Measurements from ENCODE around the gene CKB.

Gene CKB

DNA sequence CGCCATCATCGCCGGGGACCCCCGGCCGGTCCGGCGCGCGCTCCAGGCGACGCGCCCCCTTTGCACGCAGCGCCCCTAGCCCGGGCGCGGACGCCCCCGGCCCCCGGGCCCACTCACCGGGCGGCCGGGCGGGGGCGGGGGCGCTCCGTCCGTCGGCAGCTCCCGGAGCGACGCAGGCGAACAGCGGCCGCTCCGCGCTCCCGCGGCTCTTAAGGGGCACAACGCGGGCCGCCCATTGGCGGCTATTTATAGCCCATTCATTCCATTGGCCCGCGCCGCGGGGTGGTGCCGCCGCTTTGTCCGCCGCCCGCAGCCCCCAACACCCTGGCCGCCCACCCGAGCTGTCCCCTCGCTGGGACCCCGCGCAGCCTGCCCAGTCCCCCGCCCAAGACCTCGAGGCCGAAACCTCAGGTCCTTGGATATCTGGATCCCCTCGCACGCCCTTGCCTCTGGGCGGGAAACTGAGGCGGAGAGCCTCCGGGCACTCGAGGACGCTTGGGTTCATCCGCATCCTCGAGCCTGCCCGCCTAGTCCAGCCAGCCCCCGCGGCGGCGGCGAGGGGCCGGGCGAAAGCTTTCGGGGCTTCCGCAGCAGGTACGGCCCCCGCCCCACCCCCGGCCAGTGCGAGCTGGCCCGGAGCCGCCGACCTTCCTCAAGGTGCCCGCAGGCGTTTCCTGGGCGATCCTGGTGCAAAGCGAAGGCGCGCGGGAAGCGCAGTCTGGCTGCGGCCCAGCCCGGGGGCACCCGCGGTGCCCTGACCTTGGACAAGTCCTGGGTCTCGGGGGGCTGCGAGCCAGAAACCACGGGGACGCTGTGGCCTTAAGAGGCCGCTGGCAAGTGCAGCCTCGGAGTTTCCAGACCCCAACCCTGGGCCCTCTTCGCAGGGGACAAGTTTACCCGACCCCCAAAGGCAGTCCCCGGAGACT is at the start of gene CKB:
Gene CKB (minus strand): TSS at position 182 of the 926 bp plus-strand sequence. CDS start 337 bp downstream, outside the sequence.
- no peak for DNase-seq

DNA sequence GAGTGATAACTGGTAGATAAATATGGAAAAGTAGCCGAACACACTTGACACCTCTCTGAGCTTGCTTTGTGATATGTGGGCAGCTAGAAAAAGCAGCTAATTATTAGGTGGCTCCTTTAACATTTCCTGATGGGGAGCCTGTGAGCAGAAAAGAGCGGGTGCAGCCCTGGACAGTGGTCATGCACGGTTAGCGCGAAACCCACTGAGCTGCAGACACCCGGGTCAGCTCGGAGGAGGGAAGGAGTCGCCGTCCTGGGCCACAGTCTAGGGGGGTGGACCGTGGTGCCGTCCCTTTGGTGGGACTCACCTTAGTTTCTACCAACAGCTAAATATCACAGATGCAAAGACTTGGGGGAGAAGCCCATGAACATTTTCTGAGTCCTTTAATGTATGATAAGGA is 46.8 kb upstream of the CKB start:
- no peak for DNase-seq

DNA sequence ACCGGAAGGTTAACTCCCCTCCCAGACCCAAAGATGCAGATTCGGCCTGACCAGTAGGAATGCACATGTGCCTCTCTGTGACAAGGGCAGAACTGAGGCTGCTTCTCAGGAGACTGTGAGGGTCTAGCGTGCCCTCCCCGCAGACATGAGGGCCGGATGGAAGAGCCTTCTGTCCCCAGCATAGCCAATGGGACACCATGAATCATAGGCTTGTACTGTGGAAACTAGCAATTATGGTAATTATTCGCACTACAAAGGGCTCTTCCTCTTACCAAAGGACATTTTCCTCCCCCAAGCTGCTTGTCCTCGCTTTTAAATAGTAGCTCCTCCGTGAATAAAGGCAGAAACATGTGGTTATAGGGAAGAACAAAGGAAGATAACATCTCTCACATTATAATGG is 46.3 kb upstream of the CKB start:
- DNase-seq: no peak

DNA sequence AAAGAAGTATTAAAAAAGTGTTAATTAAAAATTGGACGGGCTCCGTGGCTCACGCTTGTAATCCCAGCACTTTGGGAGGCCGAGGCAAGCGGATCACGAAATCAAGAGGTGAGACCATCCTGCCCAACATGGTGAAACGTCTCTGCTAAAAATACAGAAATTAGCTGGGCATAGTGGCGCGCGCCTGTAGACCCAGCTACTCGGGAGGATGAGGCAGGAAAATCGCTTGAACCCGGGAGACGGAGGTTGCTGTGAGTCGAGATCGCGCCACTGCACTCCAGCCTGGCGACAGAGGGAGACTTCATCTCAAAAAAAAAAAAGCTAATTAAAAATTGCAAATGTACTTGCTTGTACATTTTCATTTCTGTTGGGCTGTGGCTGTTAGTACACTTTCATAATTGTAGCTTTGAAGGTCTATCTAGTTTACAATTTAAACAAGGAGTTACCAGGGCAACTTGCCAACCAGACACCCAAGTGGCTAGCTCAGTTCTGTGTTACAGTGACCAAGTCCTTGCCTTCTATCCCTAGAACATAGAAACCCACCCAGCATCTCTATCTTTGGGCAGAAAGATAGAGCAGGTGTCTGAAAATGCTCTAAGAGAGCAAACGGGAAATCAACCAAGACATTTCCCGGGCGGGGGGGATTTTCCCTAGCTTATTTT is 41.3 kb upstream of the CKB start:
- no peak for DNase-seq

DNA sequence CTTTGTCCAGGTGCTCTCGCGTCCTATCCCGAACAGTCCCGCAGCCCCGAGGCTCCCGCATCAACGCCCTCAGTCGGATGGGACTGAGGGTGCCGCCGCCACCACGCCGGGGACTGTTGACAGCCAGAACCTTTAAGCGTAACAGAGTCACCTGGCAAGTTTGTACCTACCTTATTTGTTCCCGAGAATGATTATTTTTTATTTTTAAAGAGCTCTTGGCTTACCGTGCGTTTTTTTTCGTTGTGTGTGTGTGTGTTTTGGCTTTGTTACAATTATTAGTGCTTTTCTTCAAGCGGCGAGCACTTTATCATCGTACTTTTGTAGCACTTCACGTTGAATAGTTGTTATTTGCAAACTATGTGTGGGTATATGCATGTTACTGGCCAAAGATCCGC is 40.6 kb upstream of the CKB start:
- DNase-seq: no peak

DNA sequence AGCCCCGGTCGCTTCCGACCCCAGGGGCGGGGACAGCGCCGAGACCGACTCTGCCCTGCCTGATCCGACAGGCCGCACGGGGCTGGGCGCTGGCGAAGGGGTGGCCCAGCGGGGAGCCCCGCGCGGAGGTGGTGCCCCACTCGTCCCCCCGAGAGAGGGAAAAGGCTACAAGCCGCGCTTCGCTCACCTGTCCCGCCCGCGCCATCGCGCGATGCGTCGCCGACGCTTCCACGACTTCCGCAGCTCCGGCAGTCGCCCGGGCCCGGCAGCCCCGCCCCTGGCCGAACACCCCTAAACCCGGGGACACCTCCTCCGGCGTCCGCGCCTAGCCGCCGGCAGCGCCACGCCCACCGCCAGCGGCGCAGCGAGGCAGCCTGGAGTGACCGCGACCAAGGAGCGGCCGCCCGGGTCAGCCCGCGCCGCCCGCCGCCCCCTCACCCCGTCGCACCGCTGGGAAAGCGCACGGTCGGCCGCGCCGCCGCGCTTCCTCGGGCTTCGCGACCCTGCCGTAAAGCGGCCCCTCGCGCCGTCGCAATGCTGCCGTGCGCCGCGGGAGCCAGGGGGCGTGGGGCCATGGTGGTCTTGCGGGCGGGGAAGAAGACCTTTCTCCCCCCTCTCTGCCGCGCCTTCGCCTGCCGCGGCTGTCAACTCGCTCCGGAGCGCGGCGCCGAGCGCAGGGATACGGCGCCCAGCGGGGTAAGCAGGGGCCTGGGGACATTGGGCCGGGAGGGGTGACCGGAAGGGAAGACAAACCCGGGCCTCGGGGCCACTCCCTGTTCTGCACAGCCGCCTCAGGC is 40.0 kb upstream of the CKB start, which contains the start of the genes BAG5 and COA8:
Gene BAG5 (minus strand): TSS at position 229 of the 797 bp plus-strand sequence. CDS start 1,493 bp downstream, outside the sequence.
Gene COA8 (plus strand): TSS at position 532 of the 797 bp plus-strand sequence. CDS start 42 bp downstream, at position 574.
- peak; percentile 10 for DNase-seq

DNA sequence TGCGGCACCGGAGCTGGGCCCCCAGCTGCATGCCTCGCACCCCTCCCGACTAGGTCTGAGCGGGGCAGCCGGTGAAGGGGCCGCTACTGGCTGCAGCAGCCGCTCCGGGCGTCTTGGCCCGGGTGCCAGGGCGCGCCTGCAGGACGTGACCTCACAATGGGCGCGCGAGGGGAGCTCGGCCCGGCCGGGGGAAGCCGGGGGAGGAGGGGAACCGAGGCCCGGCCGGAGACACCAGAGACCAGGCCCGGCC is 39.5 kb upstream of the CKB start:
- no peak for DNase-seq

DNA sequence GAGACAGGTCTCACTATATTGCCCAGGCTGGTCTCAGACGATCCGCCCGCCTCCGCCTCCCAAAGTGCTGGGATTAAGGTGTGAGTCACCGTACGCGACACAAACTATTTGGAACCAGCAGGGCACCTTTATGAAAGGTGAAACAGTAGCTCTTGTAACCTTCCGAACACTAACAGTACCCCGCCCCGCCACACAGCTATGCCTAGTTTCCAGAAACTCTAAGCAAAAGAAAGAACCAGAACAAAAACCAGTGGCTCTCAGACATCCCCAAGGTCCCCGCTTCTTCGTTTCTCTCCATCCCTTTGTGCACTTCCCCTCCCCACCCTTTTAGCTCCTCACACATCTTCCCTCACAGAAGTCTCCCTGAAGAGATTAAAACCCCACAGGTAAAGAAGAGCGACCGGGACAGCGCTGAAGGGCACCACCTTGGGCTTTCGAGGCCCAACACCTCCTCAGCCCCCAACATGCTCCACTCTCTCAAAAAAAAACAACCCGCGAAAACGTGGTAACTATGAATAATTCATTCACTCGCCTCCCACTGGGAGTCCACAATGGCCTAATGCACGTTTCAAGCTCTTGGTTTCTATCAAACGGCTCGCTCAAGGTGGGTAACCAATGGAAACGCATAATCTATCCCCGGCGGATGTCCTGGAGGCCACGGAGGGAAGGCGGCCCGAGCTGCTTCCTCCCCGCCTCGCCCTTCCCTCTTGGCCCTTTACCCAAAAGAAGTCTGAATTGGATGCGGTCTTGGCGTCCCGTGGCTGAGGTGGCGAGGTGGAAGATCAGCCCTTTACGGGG is 39.0 kb upstream of the CKB start:
- peak; percentile 11 for DNase-seq

DNA sequence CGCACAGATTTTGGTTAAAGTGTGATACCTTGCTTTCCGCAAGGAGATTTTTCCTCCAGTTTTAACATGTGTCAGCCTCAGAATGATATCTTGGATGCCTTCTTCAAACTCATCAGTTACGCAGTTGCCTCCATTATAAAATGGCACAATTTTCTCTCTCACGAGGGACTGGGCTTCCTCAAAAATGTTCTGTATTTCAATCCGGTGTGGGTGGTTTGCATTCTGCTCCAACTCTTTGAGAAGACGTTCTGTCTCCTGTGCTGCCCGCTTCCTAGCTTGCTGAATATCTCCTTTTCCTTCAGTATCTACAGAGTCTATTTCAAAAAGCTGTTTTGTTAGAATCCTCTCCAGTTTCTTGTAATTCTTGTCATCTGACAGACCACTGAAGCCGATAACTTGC is 38.1 kb upstream of the CKB start:
- DNase-seq: no peak

DNA sequence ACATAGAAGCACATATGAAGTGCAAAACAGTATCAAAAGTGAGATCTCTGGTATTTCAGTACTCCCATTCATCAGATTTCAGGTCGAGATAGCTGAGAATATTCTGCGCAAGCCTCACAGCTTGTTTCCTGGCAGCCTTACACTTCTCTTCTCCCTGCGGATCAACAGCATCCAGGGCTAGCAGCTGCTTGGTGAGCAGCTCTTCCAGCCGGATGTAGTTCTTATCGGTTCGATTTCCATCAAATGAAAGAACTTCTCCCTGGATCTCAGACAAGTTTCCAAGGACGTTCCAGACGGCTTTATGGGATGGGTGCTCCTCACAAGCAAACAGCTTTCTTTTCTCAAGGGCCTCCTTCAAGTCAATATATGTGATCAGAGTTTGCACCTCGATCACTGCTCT is 37.1 kb upstream of the CKB start:
- no peak for DNase-seq

DNA sequence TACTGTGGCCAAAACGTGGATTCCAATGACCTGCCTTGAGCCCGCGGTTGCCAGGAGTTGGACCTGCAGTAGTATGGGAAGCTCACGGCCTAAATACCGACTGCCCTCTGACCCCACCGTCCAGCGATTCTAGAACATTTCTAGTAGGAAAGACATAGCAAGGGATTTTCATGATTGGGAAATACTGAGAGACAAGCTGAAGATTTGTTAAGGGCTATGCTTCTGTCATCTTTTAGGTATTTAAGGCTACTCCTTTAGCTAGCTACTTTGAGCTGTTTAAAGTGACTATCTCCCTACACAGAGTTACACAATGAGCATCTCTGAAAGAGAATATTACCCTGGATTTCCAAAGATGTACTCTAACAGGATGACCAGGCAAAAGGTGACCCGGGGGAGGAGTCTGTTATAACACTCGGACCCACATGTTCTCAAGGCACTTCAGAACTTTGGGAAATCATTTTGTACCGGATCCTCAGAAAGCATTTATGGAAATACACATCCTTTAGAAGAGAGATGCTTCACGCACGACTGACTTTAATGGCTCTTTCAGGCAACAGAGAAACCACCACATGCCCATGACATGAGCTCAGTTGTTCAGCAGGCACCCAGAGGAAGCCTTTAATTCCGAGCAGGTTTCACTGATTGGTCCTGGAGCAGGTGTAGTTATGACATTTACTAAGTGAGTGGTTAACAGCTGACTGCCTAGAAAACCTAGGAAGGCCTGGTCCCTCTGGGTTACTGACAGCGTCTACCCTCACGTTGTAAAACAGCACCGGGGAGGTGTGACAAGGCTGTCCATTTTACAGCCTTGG is 35.6 kb upstream of the CKB start:
- peak; percentile 30 for DNase-seq

DNA sequence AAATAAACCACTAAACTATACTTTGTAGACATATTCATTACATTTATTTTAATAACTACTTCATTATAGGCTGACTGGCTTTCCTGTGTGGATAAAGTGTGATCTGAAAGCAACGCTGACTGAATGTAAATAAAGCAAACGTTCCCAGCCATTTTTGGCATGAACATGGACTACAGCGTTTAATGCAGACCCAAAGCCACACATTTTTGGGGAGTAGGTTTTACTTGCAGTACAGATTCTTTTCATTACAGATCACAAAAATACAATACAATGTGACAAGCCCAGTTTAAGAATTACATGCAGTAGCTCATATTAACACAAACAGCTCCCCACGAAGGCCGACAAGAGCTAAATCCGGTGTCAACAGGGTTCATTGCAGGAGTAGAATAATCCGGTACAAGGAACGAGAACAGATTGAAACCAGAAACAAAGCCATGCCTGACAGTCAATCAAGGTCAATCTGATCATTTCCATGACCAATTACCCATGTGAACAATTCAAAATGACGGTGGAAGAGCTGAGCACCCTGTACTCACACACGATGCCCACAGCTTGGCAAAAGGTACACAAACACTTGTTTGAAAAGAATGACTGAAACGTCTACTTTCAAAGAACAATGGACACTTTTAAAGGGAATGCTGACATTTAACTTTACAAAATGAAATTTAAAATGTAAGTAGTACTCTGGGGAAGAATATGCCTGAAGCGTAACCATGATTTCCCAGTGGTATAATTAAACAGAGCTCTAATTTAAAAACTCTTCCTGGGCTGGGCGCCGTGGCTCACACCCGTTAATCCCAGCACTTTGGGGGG is 34.5 kb upstream of the CKB start:
- DNase-seq: no peak

DNA sequence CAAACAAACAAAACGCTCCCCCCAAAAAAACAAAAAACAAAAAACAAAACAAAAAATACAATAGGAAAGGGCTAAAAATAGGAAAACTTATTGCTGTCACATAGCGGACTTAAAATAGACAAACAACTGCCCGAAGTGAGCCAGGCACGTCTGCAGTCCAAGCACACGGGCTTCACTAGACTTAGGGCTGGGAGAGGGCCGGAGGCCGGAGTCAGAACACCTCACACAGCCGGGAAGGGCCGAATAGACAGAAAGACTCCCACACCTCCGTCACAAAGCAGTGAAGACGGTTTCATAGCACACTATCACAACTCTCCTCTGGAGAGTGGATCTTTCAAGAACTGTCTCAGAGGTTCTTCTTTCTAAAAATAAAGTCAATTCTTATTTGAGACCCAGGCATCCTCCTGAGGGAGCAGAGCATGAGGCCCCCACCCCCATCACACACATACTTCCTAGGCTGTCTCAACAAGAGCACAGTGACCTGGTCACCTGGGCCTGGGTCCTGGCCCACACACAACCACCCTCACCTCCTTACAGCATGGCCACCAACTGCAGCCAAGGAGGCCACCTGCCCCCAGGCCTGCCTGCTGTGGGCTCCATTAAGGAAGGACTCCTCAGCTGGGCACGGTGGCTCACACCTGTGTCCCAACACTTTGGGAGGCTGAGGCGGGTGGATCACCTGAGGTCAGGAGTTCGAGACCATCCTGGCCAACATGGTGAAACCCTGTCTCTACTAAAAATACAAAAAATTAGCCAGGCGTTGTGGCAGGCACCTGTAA is 33.1 kb upstream of the CKB start:
- no peak for DNase-seq

DNA sequence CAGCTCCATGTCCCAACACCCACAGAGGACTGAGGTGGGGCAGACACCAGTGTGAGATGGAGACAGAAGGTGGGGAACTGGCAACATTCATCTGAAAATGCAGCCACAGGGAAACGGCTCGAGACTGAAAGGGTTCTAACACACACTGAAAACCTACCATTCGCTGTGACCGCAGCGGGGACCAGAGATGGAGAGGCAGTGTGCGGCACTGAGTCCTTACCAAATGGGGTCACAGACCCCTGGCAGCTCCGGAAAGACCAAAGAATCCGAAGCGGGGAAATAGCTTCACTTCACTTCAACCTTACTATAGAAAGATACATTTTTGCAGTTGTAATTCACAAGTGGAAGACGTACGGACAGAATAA is 30.2 kb upstream of the CKB start:
- DNase-seq: no peak

DNA sequence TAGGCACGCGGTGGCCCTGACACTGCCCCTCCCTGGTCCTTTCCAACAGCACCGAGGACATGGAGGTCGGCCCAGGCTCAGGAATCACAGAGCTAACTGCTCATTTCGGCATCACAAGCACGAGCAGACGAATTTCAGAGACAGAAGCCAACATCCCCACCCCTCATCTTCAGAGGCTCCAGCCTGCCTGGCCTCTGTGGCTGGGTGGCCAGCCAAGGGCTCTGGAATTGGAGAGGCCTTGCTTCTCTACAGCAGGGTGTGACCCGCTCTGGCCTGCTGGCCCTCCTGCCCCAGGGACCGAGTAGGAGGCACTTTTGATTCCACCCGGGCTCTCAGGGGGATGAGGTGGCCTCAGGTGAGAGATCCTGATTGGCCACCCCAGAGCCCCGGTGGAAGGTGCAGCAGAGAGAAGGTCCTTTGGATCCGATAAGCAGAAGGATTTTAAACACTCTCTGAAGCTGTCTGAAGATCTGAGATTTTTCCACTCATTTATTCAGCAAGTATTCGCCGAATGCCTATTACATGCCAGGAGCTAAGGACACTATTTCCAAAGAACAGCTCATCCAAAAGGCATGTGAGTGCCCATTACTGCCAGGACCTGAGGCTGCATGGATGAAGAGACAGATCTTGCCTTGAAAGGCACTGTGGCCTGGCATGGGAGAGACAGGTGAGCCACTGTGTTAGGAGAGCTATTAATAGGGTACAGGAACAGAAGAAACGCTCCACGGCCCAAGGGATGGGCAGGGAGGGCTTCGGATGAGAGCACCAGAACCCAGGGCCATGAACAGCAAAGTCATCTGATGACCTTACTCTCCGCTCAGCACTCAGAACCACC is 29.6 kb upstream of the CKB start:
- DNase-seq: no peak

DNA sequence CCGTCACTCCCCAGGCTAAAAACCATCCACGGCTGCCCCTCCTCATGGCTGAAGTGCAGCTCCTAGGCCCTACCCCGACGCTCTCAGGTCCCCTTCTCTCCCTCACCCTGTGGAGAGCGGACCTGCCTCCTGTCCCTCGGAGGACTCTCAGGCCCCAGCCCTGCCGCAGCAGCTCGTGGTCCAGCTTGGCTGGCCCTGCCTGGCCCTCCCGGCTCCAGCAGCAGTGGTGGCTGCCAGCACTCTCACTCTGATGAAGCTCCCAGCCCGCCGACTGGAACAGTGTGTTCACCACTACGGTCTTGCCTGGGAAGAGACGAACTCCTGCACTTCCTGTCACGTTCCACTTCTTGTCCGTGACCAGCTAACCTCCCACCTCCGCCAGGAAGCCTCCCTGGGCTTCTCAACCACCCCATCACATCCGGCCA is 28.7 kb upstream of the CKB start:
- no peak for DNase-seq

DNA sequence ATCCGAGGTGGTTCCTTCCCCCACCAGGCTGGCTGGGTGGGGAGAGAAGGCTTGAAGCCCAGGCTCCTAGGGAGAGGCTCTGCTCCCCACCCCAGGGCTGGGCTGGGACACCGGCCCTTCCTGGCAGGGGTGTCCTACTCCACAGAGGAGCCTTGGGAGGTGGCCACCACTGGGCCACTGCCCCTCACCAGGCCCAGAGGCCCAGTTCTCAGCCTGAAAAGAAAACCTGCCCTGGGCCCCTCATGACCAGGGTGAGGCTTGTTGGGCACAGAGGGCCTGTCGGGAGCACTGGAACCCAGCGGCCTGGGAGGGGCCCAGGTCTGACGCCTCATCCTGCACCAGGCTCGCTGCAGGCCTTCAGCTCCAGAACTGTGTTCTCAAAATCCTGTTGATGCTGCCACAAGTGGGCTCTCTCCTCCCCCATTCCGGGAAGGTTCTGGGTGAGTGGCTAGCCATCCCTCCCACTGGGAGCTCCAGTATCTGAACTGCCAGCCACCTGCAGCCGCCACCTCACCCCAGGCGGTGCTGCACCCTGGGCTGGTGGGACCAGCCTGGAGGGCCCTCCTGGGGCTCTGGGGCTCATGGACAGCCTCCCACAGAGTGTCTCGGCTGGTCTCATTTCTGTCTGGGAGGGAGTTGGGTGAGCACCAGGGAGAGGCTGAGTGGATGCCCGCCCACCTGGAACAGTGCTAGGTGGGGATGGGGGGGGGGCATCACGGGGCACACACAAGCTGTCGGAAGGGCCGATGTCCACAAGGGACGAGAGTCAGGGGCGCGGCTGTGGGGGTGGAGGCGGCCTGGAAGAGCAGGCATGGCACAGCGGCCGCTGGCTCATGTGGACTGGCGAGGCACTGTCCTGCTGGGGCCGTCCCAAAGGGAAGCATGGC is 28.1 kb upstream of the CKB start:
- DNase-seq: no peak

Measured in GF-D8 (cell line).